Adrenal gland (tissue), 5 donors: Measurements from ENCODE around the gene PTPRN2.

Experiments used
- CTCF ChIP-seq, 6 experiments: fragments of 450-650 bp in 4 of 6; fragments of 200-600 bp in 2 of 6; sonication (generic) in 1 of 6; IDR thresholded peaks; 1 replicate in 5 of 6; 2 replicates in 1 of 6; pipeline versions ENCODE4 v1.5.1 to v1.8.0; 2016 to 2021; ENCODE audit warnings: antibody characterized with exemption in 6 of 6, mild to moderate bottlenecking in 2 of 6, moderate library complexity in 1 of 6
- POLR2A ChIP-seq, 2 donors: fragments of 450-650 bp; IDR thresholded peaks; one replicate each; pipeline ENCODE4 v1.6.1; 2017; ENCODE audit warnings: antibody characterized with exemption in 2 of 2, mild to moderate bottlenecking in 2 of 2, moderate library complexity in 1 of 2
- donor health status: DM: no; HTN: no; CAD: no.

DNA sequence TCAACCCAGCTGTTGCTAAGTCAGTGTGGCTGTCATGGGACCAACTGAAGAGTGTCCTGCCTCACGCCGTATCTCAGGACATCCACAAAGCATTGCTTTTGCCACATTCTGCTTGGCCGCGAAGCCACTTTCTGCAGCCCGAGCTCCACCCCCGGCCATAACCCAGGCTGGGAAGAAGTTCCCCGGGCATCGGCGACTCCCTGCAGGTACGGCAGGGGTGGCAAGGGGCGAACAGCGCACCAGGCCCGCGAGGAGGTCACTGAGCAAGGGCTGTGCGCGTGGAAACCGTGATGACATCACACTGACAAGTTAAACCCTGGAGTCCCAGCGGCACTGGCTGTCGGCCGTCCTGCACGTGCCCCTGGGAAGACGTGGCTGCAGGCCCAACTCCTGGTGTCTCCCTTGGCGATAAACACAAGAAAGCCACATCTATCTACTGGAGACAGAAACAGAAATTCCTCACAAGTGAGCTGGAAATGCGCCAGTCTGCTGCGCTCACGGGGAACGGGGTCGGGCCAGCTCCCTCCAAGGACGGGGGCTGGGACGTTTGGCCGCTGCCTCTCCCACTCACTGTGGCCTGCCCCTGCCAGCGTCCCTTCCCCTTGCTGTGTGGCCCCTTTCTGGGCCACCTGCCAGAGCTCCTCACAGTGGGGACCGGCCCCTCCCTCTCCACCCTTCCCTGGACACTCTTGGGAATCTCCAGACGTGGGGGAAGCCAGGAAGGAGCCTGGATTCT lies 924.5 kb downstream of the PTPRN2 start:
- TF ChIP-seq CTCF (IDR thresholded peaks at IDR 0.05) (no peak), POLR2A (IDR thresholded peaks at IDR 0.05) (no peak)
